Mammary epithelial cell (primary cell): ENCODE measurements around the gene ZNF654.

ENCODE experiments used
- CTCF ChIP-seq, 2 donors: IDR thresholded peaks in 1 of 2; conservative IDR thresholded peaks in 1 of 2; 2 replicates each; pipeline ENCODE4 v1.5.1; 2011 to 2012; ENCODE audit warnings: inconsistent platforms in 2 of 2, low read length in 2 of 2, mild to moderate bottlenecking in 2 of 2, control low read depth in 1 of 2, low read depth in 1 of 2; ENCODE audit not compliant: insufficient read depth in 1 of 2; ENCODE audit errors: extremely low read depth in 1 of 2
- EZH2 ChIP-seq: IDR thresholded peaks from 2 replicates; pipeline ENCODE4 v1.6.1; 2012; ENCODE audit warnings: low read length, inconsistent platforms, borderline replicate concordance

GRCh38 chr3:88166419-88166971 is 107.4 kb downstream of the ZNF654 start:
- TF ChIP-seq CTCF (conservative IDR thresholded peaks at IDR 0.05 in 1 of 2, IDR thresholded peaks at IDR 0.05 in 1 of 2; ENCODE audit: extremely low read depth in 1 of 2, insufficient read depth in 1 of 2, low read depth in 1 of 2, low read length in 2 of 2) = no peak
- no peak for TF ChIP-seq EZH2
